HG02678 (cell line): ENCODE measurements around the gene MRPL40.

Experiments used
- ATAC-seq: cut with Tn5 transposase; IDR thresholded peaks from one replicate; pipeline ENCODE4 v1.9.1; 2021; ENCODE audit warnings: mild to moderate bottlenecking, moderate library complexity; ENCODE audit not compliant: unreplicated experiment

MRPL40 gene

DNA sequence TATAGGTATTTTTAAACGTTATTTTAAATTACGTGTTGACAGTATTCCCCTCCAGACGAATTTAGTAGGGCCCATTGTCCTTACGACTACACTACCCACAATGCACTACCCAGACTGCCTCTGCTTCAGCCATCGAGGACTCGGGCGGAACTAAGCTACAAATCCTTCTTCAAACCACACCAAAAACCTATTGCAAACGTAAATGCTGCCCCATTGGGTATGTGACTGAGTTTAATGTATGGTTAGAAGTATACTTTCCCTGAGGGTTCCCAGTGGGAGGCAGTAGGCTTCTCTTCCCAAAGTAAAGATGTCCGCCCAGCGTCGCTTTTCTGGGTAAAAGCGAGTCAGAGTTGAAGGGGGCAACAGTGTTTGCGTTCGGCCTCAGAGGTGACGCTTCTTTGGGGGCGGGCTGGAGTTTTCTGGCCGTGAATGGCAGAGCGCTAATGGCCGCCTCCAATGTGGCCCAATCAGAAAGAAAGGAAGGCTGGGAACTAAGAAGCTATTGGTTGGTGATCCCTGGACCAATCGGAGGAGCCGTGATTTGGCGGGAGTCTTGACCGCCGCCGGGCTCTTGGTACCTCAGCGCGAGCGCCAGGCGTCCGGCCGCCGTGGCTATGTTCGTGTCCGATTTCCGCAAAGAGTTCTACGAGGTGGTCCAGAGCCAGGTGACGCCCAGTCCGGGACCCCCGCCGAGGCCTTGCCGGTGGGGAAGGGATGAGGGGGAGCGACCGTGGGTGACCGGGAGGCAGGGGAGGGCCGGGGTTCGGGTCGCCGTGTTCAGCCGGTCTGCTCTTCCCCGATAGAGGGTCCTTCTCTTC, 47.2 kb downstream of the MRPL40 start, which contains the start of gene CDC45:
TSS of gene CDC45 (plus strand) at position 566 of the 818 bp plus-strand sequence. CDS start at position 615, 49 bp downstream.
- ATAC-seq = peak; percentile 91

DNA sequence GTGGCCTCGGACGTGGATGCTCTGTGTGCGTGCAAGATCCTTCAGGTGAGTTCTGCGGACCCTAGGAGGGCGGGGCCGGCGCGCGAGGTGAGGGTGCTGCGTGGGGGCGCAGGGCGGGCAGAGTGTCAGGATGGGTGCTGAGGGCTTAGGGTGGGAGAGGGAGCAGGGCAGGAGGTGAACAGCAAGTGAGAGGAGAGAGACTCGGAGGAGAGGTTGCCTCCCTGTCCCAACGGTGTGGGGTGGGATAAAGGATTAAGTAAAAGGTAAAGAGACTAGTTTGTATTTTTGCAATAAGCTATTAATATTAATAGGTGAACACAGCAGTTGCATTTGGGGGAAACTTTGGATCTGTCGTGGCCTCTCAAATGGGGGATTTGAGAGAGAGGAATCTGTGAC, 47.8 kb downstream of the MRPL40 start:
- ATAC-seq = no peak

DNA sequence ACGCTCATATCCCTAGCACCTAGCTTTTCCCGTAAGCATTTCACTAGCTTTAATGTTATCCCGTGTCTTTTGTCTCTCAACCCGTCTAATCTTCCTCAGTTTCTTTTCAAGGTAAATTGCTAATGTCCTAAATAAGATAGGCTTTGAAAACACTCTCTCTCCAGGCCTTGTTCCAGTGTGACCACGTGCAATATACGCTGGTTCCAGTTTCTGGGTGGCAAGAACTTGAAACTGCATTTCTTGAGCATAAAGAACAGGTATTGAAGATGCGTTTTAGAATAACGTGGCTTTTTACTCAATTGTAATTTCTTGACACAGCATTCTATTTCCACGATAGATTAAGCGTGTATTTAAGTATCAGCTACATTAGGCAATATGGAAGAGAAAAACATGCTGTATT, 48.4 kb downstream of the MRPL40 start:
- ATAC-seq = no peak

DNA sequence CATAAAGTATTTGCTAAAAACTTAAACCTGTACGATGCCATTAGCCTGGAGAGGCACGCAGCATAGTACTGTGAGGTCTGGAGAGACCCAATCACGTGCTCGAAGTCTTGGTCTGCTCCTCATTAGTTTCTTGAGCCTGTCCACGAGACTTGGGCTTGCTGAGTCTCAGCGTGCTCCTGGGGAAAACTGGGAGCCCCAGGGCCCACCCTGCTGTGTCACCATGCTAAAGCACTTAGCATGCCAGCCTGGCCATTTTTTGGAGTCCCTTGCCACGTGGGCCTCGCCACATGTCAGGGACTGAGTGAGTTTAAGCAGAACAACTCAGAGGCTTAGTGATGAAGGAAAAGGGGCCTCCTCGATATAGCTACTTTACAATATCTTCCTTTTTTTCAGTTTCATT, 50.0 kb downstream of the MRPL40 start:
- ATAC-seq = no peak

DNA sequence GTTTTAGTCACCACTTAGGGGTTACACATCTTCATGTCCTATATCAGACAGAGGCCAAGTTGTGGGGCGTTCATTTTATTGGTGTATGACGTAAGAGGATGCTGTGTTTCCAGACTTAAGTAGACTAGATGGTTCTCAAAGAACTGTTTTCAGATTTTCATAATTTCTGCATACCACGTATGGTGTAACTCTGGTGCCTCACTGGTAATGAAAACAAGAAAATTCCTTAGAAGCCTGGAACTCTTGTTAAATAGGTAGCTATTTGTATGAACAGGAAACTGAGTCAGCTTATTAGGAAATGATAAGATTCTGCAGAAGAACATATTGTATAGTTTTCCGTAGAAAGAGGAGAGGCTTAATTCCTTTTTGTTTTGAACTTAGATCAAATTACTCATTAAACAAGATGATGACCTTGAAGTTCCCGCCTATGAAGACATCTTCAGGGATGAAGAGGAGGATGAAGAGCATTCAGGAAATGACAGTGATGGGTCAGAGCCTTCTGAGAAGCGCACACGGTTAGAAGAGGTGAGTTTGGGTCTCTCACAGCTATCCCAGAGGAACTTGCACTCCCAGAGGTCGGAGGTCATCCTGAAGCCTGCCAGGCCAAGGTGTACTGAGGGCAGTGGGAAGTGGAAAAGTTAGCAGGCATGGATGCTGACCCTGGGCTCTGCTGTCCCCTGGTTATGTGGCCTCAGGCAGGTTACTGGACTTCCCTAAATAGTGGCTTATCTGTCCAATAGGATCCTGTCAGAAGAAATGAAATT, 51.3 kb downstream of the MRPL40 start:
- ATAC-seq = no peak
